ENCODE data around the gene C5orf52.
"Not testable (repeated sequence)": the region's sequence is repeated elsewhere in the genome, so short reads cannot be mapped to it uniquely, and the experiment has no call there.

The C5orf52 gene

DNA sequence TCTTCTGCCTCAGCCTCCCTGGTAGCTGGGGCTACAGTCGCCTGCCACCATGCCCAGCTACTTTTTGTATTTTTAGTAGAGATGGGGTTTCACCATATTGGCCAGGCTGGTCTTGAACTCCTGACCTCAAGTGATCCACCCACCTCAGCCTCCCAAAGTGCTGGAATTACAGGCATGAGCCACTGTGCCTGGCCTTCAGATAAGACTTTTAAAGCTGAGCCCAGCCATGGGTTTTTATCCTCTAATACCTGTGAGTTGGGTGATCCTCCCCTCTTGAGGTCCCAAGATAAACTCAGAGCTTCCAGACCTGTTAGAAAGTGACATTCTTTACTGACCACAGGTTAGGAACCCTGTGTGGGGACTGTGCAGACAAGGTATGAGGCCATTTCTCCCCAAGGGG, 56.5 kb downstream of the C5orf52 start:
- DNase-seq, result not testable (repeated sequence)
